ENCODE measurements around the gene SLC26A1. TPM values are rescaled to one million over a fixed set of nuclear protein-coding genes. Genes with fewer than 3 reads are reported as not detected.

Gene SLC26A1
- total and polyA plus RNA-seq, 2 of the 13 experiments (the other 11 are each of a cell fraction or from before 2014, with no cell fraction given) = 5.4 to 22.9 TPM

- TF ChIP-seq ZNF543 (CRISPR knock-in tag; IDR thresholded peaks at IDR 0.05) (peak; percentile 98), ZFP91 (CRISPR knock-in tag; IDR thresholded peaks at IDR 0.05; ENCODE audit: borderline replicate concordance) (0 out of 2 replicates have a peak, but pooled peaks have one; percentile 52), PHF20 (CRISPR knock-in tag; IDR thresholded peaks at IDR 0.05) (no peak), ZFX (CRISPR knock-in tag; IDR thresholded peaks at IDR 0.05; ENCODE audit: low read depth) (peak; percentile 70), PHF21A (CRISPR knock-in tag; IDR thresholded peaks at IDR 0.05) (peak; percentile 62; the same call in 1 of the 2 replicates), JARID2 (CRISPR knock-in tag; IDR thresholded peaks at IDR 0.05; ENCODE audit: insufficient replicate concordance) (no peak), HDAC2 (CRISPR knock-in tag; IDR thresholded peaks at IDR 0.05) (peak; percentile 38; the same call in 1 of the 2 replicates), TBX2 (CRISPR knock-in tag; IDR thresholded peaks at IDR 0.05; ENCODE audit: borderline replicate concordance) (0 out of 2 replicates have a peak, but pooled peaks have one; percentile 23), SALL1 (CRISPR knock-in tag; IDR thresholded peaks at IDR 0.05) (peak; percentile 10; the same call in 1 of the 2 replicates), TAF1 (CRISPR knock-in tag; IDR thresholded peaks at IDR 0.05) (no peak), ZNF274 (CRISPR knock-in tag; IDR thresholded peaks at IDR 0.05) (no peak)
Measured at GRCh38 chr4:1035510-1035909, 42.3 kb upstream of the SLC26A1 start (continued).

GRCh38 chr4:1033840-1034551 is 40.8 kb upstream of the SLC26A1 start:
- ATAC-seq (peak; percentile 17), DNase-seq (ENCODE audit: low spot score) (no peak), FAIRE-seq (no peak)
- BruUV-seq (replicated peaks) = no TSS peak
- CTCF ChIA-PET (ENCODE audit: low intra/inter-chr PET ratio, low total read pairs) = no interaction called here
- 6% methylated on average over 28 of the region's 35 CpGs for WGBS (ENCODE audit: low lambda C conversion rate)
- H3K4me1 ChIP-seq (ENCODE audit: insufficient read depth, low read length) = peaks cover 73% of the 10 kb centered on the region
- H3K27ac ChIP-seq (ENCODE audit: extremely low read length, insufficient read depth, low read length) = no peak overlapping the region
- in situ Hi-C loops (cut with HindIII; ENCODE audit: extremely low pct_ligation_motif_present, low pct_unique_long_range_greater_than_20kb) (no loop called here), intact Hi-C loops (cut with micrococcal nuclease; ENCODE audit: unreplicated experiment) (no loop called here)
- H3K4me2 ChIP-seq (ENCODE audit: low read depth, low read length) = peak overlapping the region; percentile 60
- no peak overlapping the region for H2AFZ ChIP-seq (ENCODE audit: low read length)
- H3K79me2 ChIP-seq (ENCODE audit: insufficient read depth, low read length) = no peaks in the 10 kb centered on the region
- H3K9ac ChIP-seq (ENCODE audit: insufficient read depth, low read depth, low read length) = no peak overlapping the region
- peaks cover 3% of the 10 kb centered on the region; the same call in 1 of the 2 replicates for H4K20me1 ChIP-seq (ENCODE audit: insufficient read depth, low read length)
- POLR2A ChIA-PET = interaction anchor here (1.1 kb wide), 1 partner anchor 40 kb away, joined by 4 read pairs; no protein-coding TSS in a partner anchor
- peak overlapping the region in 2 of 3 experiments; percentile 27 to 30; a peak in 2 of 6 replicates for H3K4me3 ChIP-seq (replicated peaks in 1 of 3; ENCODE audit: insufficient read depth in 1 of 3, low read depth in 2 of 3, low read length in 3 of 3)
- peaks cover 40 to 91% of the 10 kb centered on the region in 2 experiments; a peak in 4 of 5 replicates for H3K27me3 ChIP-seq (ENCODE audit: control insufficient read depth in 1 of 2, insufficient read depth in 2 of 2, low read length in 2 of 2)
- H3K36me3 ChIP-seq (replicated peaks in 1 of 2; ENCODE audit: control insufficient read depth in 1 of 2, insufficient read depth in 2 of 2, low read length in 2 of 2) = no peaks in the 10 kb centered on the region
- H3K9me3 ChIP-seq (ENCODE audit: low read length) = no peaks in the 10 kb centered on the region
- TF ChIP-seq ZBTB26 (CRISPR knock-in tag; IDR thresholded peaks at IDR 0.05; ENCODE audit: borderline replicate concordance) = no peak
- TF ChIP-seq GLMP (CRISPR knock-in tag; IDR thresholded peaks at IDR 0.05; ENCODE audit: borderline replicate concordance) = no peak
- TF ChIP-seq ZNF691 (CRISPR knock-in tag; IDR thresholded peaks at IDR 0.05; ENCODE audit: borderline replicate concordance, low read depth) = no peak
- TF ChIP-seq MXD1 (CRISPR knock-in tag; IDR thresholded peaks at IDR 0.05) = no peak

Data from HepG2 (cell line).